Epithelial cell of umbilical artery (primary cell): ENCODE data around the gene OR2B6. TPM values are rescaled to one million over a fixed set of nuclear protein-coding genes. Genes with fewer than 3 reads are reported as not detected.

ENCODE experiments used
- total RNA-seq: library from RNA; depleted of rRNA; stranded (reverse); fragments of >200 nt; gene quantifications from 2 replicates; pipeline ENCODE4 v1.2.3, GENCODE V29; 2014

OR2B6 gene
- total RNA-seq: not detected in 2 replicates

DNA sequence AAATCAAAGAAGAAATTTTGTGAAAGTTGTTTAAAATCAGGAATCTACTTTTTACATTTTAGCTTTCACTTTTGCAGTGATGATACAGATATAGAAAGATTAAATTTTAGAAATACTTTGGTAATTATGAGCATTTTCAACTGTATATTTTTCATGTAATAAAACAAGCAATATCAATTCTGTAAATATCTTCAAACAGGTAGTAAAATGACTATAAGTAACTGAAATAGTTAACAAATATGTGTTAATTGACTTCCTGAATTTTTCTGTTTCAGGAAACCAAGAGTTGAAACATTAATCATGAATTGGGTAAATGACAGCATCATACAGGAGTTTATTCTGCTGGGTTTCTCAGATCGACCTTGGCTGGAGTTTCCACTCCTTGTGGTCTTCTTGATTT is at the start of gene OR2B6:
OR2B6 (plus strand) TSS at position 301 of the 400 bp plus-strand sequence; CDS start at position 301, 0 bp downstream.

DNA sequence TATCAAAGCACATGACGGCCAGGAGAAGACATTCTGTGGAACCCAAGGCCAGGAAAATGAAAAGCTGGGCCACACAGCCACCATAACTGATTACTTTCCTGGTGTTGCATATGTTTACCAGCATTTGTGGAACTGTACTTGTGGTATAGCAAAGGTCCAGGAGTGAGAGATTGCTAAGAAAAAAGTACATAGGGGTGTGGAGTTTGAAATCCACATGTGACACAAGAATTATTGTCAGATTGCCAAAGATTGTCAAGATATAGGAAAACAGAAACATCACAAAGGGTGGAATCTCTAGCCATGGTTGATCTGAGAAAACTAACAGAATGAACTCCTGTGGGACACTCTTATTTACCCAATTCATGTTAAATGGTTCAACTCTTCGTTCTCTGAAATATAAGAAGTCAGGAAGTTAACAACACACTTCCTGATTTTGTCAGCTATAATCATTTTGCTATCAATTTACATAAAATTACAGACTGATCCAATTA is 45.0 kb upstream of the OR2B6 start, which contains the start of gene OR2B2:
OR2B2 (minus strand) TSS at position 441 of the 491 bp plus-strand sequence; CDS start at position 364, 77 bp downstream.

Other genes with a start within 250 kb of the OR2B6 start
- not detected in 2 replicates for gene OR2B2, start 44.8 kb upstream of the OR2B6 start, total RNA-seq
- gene ZNF165, start 123.3 kb downstream of the OR2B6 start, total RNA-seq: 0.46 and 0.65 TPM in 2 replicates
- gene ZSCAN16, start 167.4 kb downstream of the OR2B6 start, total RNA-seq: 10.7 and 15.3 TPM in 2 replicates
- gene ZKSCAN8, start 184.6 kb downstream of the OR2B6 start, total RNA-seq: 8.8 and 16.7 TPM in 2 replicates